Dermis lymphatic vessel endothelial cell (primary cell): ENCODE data around the gene FAM111A. TPM values are rescaled to one million over a fixed set of nuclear protein-coding genes. Genes with fewer than 3 reads are reported as not detected.

Experiments
- total RNA-seq: library from RNA; depleted of rRNA; stranded (reverse); fragments of >200 nt; gene quantifications from 2 replicates; pipeline ENCODE4 v1.2.1, GENCODE V29; 2014

FAM111A gene
- total RNA-seq: 30.8 and 32.6 TPM in 2 replicates

GRCh38 chr11:59142530-59143507, at the start of gene FAM111A:
FAM111A (plus strand) TSS chr11:59142856; CDS start chr11:59148873, 6,017 bp downstream.

GRCh38 chr11:59106363-59107336, 36.0 kb upstream of the FAM111A start, which contains the start of gene FAM111B:
FAM111B (plus strand) TSS chr11:59107237; CDS start chr11:59109626, 2,389 bp downstream.

GRCh38 chr11:59171508-59172322, 29.1 kb downstream of the FAM111A start, which contains the start of gene DTX4:
DTX4 (plus strand) TSS chr11:59172132; CDS start chr11:59172596, 464 bp downstream.

Other genes starting within 250 kb of the FAM111A start
- gene GLYATL1, start 203.4 kb upstream of the FAM111A start, total RNA-seq: not detected in 2 replicates
- not detected in 2 replicates for gene GLYATL1B, start 56.5 kb upstream of the FAM111A start, total RNA-seq
- gene FAM111B, start 35.6 kb upstream of the FAM111A start, total RNA-seq: 3.7 and 4.2 TPM in 2 replicates
- gene DTX4, start 29.3 kb downstream of the FAM111A start, total RNA-seq: 12.5 and 27.1 TPM in 2 replicates
- not detected in 2 replicates for gene MPEG1, start 70.1 kb downstream of the FAM111A start, total RNA-seq
- not detected in 2 replicates for gene OR5AN1, start 216.0 kb downstream of the FAM111A start, total RNA-seq